ENCODE results near the gene KYAT1.
A peak's percentile ranks its signal among the peaks of the same experiment; 100 is the strongest.
"Not testable (repeated sequence)": the region's sequence is repeated elsewhere in the genome, so short reads cannot be mapped to it uniquely, and the experiment has no call there.

The KYAT1 gene

DNA sequence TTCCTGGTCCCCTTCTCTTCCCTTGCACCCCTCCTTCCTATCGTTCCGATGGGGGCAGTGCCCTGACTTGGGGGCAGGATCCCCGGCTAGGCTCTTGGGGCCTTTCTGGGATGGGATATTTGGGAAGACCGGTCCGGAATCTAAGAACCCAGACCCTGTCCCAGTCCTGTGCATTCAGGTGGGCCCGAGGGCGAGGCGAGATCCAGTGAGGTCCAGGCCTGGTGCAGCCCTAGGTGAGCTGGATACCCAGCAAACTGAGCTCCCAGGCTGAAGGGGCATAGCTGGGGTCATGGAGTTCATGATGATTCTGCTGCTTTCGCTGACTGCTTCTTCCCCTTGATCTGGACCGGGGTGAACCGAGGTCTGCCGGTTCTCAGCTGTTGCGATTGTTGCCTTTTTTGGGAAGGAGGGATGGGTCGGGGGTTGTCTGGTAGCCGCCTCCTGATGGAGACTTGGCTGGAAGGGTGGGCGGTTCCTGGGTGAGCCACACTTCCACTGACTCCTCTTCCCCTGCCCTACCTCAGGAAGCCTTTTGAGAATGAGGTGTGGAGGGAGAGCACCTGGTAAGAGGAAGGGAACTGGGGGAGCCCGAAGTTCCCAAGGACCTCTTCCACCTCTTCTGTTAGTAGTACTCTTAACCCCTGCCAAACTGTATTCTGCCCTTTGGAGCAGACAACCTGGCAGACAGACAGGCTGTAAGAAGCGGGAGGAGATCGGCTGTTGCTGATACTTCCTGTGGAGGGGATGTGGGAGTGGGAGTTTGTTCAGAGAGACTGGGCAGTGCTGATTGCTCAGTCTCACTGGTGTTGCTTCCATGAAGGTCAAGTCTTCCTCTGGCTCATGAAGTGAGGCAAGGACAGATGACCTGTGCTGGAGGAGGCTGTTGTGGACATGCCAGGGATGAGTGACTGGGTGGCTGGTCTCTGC, 1.2 kb upstream of the KYAT1 start:
- peak; percentile 28 for DNase-seq

- no peak for DNase-seq
These were observed 3.9 kb downstream of the KYAT1 start for GRCh38 chr9:128877852-128878251.

GRCh38 chr9:128870941-128871265, 10.8 kb downstream of the KYAT1 start:
- not testable (repeated sequence) for DNase-seq

DNA sequence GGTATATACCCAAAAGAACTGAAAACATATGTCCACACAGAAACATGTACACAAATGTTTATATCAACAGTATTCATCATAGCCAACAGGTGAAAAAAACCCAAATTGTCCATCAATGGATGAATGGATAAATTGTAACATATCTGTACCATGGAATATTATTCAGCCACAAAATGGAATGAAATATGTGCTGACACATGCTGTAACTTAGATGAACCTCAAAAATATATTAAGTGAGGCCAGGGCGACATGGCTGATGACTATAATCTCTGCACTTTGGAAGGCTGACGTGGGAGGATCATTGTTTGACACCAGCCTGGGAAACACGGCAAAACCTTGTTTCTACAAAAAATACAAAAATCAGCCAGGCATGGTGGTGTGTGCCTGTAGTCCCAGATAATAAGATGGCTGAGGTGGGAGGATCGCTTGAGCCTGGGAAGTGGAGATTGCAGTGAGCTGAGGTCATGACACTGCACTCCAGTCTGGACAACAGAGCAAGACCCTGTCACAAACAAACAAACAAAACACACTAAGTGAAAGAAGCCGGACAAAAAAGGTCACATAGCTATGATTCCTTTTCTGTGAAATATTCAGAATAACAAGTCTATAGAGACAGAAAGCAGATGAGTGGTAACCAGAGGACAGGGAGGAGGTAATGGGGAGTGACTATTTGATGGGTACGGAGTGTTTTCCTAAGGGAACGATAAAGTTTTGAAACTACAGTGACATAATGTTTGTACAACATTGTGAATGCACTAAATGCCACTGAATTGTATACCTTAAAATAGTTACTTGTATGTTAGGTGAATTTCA, 11.4 kb downstream of the KYAT1 start:
- DNase-seq = no peak

DNA sequence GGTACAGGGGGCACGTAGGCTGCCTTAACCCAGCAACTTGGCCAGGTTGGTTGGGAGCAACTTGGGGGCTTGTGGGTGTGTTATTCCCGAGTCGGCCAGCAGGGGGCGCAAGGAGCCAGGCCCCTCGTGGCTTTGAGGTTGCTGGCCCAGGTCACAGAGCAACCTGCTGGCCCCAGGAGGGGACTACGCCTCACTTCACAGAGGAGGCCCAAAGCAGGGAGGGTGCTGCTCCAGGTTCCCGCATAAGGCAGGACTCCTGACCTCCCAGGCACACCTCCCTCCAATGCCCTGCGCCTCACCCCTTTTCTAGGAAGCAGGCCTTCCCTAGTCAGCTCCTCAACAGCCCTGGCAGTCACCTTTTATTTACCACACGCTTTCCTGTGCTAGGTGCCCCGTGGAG, 18.1 kb downstream of the KYAT1 start:
- DNase-seq = no peak

- no peak for DNase-seq
These were observed 19.3 kb downstream of the KYAT1 start for GRCh38 chr9:128862401-128862851.

DNA sequence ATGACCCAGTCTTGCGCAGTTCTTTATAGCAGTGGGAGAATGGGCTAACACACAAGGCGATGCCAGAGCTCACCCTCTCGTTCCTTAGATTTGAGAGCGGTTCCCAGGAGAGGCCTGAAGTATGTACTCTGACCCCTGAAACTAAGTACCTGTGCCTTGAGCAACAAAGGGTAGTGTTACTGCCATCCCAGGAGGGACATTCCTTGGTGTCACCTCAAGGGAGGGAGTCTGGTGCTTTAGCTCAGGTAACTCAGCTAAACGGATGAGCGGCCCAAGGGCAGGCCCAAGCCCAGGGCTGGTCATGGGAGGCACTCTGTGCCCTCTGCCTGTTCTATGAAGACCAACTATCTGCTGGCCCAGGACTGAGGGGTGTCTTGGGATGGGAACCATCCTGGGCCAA, 20.2 kb downstream of the KYAT1 start:
- no peak for DNase-seq

GRCh38 chr9:128860937-128861336, 20.8 kb downstream of the KYAT1 start:
- DNase-seq = no peak

DNA sequence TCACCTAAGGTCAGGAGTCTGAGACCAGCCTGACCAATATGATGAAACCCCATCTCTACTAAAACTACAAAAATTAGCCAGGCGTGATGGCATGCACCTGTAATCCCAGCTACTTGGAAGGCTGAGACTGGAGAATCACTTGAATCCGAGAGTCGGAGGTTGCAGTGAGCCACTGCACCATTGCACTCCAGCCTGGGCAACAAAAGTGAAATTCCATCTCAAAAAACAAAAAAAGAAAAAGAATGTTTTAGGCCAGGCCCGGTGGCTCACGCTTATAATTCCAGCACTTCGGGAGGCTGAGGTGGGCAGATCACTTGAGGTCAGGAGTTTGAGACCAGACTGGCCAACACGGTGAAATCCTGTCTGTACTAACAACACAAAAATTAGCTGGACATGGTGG, 23.3 kb downstream of the KYAT1 start:
- DNase-seq = not testable (repeated sequence)

- DNase-seq = not testable (repeated sequence)
These were observed 27.3 kb downstream of the KYAT1 start for GRCh38 chr9:128854454-128854853.

DNA sequence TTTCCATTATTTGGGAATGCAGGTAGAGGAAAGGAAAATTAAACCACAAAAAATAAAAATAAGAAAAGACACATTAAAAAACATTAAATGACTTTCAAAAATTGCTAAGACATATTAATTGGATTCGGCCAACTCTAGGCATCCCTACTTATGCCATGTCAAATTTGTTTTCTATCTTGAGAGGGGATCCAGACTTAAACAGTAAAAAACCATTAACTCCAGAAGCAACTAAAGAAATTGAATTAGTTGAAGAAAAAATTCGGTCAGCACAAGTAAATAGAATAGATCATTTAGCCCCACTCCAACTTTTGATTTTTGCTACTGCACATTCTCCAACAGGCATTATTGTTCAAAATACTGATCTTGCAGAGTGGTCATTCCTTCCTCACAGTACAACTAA, 29.1 kb downstream of the KYAT1 start:
- DNase-seq = not testable (repeated sequence)

- peak; percentile 33 for DNase-seq
These were observed 29.8 kb downstream of the KYAT1 start for GRCh38 chr9:128851779-128852600.

DNA sequence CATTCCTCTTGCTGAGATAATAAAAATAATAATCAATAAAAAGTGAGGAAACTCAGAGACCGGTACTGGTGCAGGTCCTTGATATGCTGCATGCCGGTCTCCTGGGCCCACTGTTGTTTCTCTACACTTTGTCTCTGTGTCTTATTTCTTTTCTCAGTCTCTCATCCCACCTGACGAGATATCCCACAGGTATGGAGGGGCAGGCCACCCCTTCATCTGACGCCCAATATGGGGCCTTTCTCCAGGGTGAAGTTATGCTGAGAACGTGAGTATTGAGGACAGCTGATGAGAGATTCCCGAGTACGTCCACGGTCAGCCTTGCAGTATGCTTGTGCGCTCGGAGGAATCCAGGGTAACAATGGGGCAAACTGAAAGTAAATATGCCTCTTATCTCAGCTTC, 30.7 kb downstream of the KYAT1 start:
- DNase-seq = not testable (repeated sequence)

DNA sequence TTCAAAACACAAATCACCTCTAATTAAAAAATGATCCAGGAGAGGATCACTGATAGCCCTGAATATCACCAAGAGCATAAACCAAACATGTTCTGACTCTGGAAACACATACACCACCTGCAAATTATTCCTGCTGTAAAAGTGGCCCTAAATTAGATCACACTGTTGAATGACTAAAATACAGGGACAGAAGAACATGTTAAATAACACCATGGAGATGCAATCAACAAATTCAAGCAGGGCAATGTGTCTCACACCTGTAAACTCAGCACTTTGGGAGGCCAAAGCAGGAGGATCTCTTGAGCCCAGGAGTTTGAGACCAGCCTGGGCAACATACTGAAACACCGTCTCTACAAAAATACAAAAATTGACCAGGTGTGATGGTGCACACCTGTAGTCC, 33.9 kb downstream of the KYAT1 start:
- no peak for DNase-seq

- DNase-seq = no peak
These were observed 35.1 kb downstream of the KYAT1 start for GRCh38 chr9:128846680-128847030.

- DNase-seq = no peak
These were observed 36.4 kb downstream of the KYAT1 start for GRCh38 chr9:128845186-128845931.

GRCh38 chr9:128843171-128843570, 38.6 kb downstream of the KYAT1 start:
- DNase-seq = not testable (repeated sequence)

GRCh38 chr9:128841694-128842492, 39.9 kb downstream of the KYAT1 start:
- no peak for DNase-seq

DNA sequence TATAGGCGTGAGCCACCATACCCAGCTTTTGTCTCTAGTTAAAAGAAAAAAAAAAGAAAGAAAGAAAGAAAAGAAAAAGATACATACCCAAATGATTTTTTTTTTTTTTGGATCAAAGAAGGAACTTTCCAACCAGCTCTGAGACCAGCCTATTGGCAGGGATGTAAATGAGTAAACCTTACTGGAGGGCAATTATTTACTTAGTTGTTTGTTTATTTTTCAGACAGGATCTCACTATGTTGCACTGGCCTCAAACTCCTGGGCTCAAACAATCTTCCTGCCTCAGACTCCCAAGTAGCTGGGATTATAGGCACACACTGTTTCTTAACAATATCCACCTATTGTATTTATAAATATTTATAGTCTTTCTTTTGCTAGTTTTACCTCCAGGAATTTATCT, 41.2 kb downstream of the KYAT1 start:
- DNase-seq = no peak

DNA sequence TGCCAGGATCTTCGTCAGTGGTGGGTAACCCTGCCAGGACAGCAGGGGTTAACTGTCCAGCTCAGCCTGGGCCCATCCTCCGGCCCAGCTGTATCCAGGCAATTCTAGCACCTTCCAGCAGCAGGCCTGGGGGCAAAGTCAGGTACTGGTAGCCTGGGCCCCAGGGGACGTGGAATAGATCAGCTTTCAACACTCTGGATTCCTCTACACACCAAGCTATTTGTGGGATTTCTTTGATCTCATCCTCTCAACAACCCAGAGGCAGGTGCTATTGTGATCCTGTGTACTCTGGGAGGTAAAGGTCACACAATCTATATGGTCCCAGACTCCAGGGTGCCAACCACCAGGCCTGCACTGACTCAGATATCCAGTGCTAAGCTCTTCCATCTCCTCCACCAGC, 43.4 kb downstream of the KYAT1 start:
- DNase-seq = no peak

GRCh38 chr9:128836509-128837145, 45.1 kb downstream of the KYAT1 start:
- no peak for DNase-seq

Data from NCI-H226 (cell line).